Measurements from ENCODE around the gene MPRIP. TPM values are rescaled to one million over a fixed set of nuclear protein-coding genes. Genes with fewer than 3 reads are reported as not detected.

MPRIP gene
- polyA plus RNA-seq, 1 donor from 2014 or later, result 47.3 TPM

DNA sequence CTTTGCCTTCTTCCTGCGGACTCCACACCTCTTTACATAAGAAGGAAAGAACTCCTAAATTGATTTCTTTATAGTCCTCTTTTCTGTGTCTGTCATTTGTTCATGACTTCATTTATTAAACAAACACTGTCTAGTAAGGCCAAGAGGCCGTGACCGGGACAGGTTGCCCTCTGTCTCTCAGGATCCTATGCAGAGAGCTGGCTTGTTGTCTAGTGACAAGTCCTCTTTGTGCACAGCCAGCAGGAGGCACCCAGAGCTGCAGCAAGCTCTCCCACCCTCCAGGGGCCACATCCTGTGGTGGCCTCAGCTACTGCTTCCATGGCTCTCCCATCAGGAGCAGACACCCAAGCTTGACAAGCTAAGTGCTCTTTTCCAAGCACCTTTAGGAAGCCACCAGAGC lies 113.3 kb downstream of the MPRIP start:
- Histone ChIP-seq H3K4me3 (ENCODE audit: low read length) (no peak overlapping the region), H3K9ac (ENCODE audit: low read length) (no peak overlapping the region), H3K27ac (ENCODE audit: low read length) (no peak overlapping the region), H3K9me3 (ENCODE audit: low read length) (no peaks in the 10 kb centered on the region), H3K27me3 (ENCODE audit: insufficient read depth, low read depth, low read length) (no peaks in the 10 kb centered on the region), H3K79me2 (replicated peaks; ENCODE audit: insufficient read depth, low read length) (no peaks in the 10 kb centered on the region), H2AFZ (ENCODE audit: low read depth, low read length) (no peak overlapping the region), H3K36me3 (ENCODE audit: insufficient read depth, low read length) (no peaks in the 10 kb centered on the region), H3F3A (ENCODE audit: insufficient read depth, low read length, poor library complexity, severe bottlenecking) (no peaks in the 10 kb centered on the region), H3K4me2 (ENCODE audit: low read length) (no peak overlapping the region), H3K9me2 (ENCODE audit: insufficient read depth, low read length) (no peaks in the 10 kb centered on the region), H4K20me1 (ENCODE audit: insufficient read depth) (no peaks in the 10 kb centered on the region)
- TF ChIP-seq CTCF (IDR thresholded peaks at IDR 0.05; ENCODE audit: poor library complexity, severe bottlenecking), result no peak
- no peak for TF ChIP-seq POLR2AphosphoS5 (IDR thresholded peaks at IDR 0.05)
- no peak for TF ChIP-seq MXI1 (conservative IDR thresholded peaks at IDR 0.05; ENCODE audit: poor library complexity, severe bottlenecking)
- no peak for TF ChIP-seq SMC3 (conservative IDR thresholded peaks at IDR 0.05; ENCODE audit: poor library complexity)
- no peak for TF ChIP-seq RAD21 (conservative IDR thresholded peaks at IDR 0.05)
- TF ChIP-seq TAF1 (IDR thresholded peaks at IDR 0.05; ENCODE audit: low read depth), result no peak
- TF ChIP-seq, protein P1, sequence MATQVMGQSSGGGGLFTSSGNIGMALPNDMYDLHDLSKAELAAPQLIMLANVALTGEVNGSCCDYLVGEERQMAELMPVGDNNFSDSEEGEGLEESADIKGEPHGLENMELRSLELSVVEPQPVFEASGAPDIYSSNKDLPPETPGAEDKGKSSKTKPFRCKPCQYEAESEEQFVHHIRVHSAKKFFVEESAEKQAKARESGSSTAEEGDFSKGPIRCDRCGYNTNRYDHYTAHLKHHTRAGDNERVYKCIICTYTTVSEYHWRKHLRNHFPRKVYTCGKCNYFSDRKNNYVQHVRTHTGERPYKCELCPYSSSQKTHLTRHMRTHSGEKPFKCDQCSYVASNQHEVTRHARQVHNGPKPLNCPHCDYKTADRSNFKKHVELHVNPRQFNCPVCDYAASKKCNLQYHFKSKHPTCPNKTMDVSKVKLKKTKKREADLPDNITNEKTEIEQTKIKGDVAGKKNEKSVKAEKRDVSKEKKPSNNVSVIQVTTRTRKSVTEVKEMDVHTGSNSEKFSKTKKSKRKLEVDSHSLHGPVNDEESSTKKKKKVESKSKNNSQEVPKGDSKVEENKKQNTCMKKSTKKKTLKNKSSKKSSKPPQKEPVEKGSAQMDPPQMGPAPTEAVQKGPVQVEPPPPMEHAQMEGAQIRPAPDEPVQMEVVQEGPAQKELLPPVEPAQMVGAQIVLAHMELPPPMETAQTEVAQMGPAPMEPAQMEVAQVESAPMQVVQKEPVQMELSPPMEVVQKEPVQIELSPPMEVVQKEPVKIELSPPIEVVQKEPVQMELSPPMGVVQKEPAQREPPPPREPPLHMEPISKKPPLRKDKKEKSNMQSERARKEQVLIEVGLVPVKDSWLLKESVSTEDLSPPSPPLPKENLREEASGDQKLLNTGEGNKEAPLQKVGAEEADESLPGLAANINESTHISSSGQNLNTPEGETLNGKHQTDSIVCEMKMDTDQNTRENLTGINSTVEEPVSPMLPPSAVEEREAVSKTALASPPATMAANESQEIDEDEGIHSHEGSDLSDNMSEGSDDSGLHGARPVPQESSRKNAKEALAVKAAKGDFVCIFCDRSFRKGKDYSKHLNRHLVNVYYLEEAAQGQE (IDR thresholded peaks at IDR 0.05; ENCODE audit: borderline replicate concordance), result no peak
- no peak for TF ChIP-seq EP300 (conservative IDR thresholded peaks at IDR 0.05; ENCODE audit: poor library complexity, severe bottlenecking)
- TF ChIP-seq EZH2 (IDR thresholded peaks at IDR 0.05; ENCODE audit: borderline replicate concordance, insufficient read depth, low read length, poor library complexity, severe bottlenecking), result no peak

GRCh38 chr17:17156107-17156506 lies 113.8 kb downstream of the MPRIP start:
- Histone ChIP-seq H3K27me3 (ENCODE audit: insufficient read depth, low read depth, low read length) (no peaks in the 10 kb centered on the region), H3K36me3 (ENCODE audit: insufficient read depth, low read length) (no peaks in the 10 kb centered on the region), H3F3A (ENCODE audit: insufficient read depth, low read length, poor library complexity, severe bottlenecking) (no peaks in the 10 kb centered on the region), H3K79me2 (replicated peaks; ENCODE audit: insufficient read depth, low read length) (no peaks in the 10 kb centered on the region), H3K9me3 (ENCODE audit: low read length) (no peaks in the 10 kb centered on the region), H3K4me2 (ENCODE audit: low read length) (no peak overlapping the region), H2AFZ (ENCODE audit: low read depth, low read length) (no peak overlapping the region), H3K9me2 (ENCODE audit: insufficient read depth, low read length) (no peaks in the 10 kb centered on the region), H3K27ac (ENCODE audit: low read length) (no peak overlapping the region), H4K20me1 (ENCODE audit: insufficient read depth) (no peaks in the 10 kb centered on the region), H3K4me3 (ENCODE audit: low read length) (no peak overlapping the region), H3K9ac (ENCODE audit: low read length) (no peak overlapping the region)
- TF ChIP-seq EZH2 (IDR thresholded peaks at IDR 0.05; ENCODE audit: borderline replicate concordance, insufficient read depth, low read length, poor library complexity, severe bottlenecking) (no peak), SMC3 (conservative IDR thresholded peaks at IDR 0.05; ENCODE audit: poor library complexity) (no peak), EP300 (conservative IDR thresholded peaks at IDR 0.05; ENCODE audit: poor library complexity, severe bottlenecking) (no peak), TAF1 (IDR thresholded peaks at IDR 0.05; ENCODE audit: low read depth) (no peak), CTCF (IDR thresholded peaks at IDR 0.05; ENCODE audit: poor library complexity, severe bottlenecking) (no peak), POLR2AphosphoS5 (IDR thresholded peaks at IDR 0.05) (no peak), MXI1 (conservative IDR thresholded peaks at IDR 0.05; ENCODE audit: poor library complexity, severe bottlenecking) (no peak), RAD21 (conservative IDR thresholded peaks at IDR 0.05) (no peak)
- TF ChIP-seq, protein P1 (IDR thresholded peaks at IDR 0.05; ENCODE audit: borderline replicate concordance), result no peak
